ENCODE measurements around the gene WASHC3. TPM values are rescaled to one million over a fixed set of nuclear protein-coding genes. Genes with fewer than 3 reads are reported as not detected.

The WASHC3 gene
- total RNA-seq, 1 donor from 2014 or later, result 19.5 TPM

GRCh38 chr12:102050660-102051430 is 10.9 kb downstream of the WASHC3 start:
- no peak for TF ChIP-seq CTCF (conservative IDR thresholded peaks at IDR 0.05)
- no peak overlapping the region for H3K4me3 Mint-ChIP-seq
- H3K36me3 Mint-ChIP-seq (ENCODE audit: low read depth), result peaks cover 6% of the 10 kb centered on the region
- no peak overlapping the region for H3K27ac Mint-ChIP-seq (ENCODE audit: unreplicated experiment)
- no peak for DNase-seq (ENCODE audit: low read depth, low spot score)
- no peaks in the 10 kb centered on the region for H3K4me1 Mint-ChIP-seq
- H3K9me3 Mint-ChIP-seq, result no peaks in the 10 kb centered on the region
- H3K27me3 Mint-ChIP-seq (ENCODE audit: low read depth), result no peaks in the 10 kb centered on the region

DNA sequence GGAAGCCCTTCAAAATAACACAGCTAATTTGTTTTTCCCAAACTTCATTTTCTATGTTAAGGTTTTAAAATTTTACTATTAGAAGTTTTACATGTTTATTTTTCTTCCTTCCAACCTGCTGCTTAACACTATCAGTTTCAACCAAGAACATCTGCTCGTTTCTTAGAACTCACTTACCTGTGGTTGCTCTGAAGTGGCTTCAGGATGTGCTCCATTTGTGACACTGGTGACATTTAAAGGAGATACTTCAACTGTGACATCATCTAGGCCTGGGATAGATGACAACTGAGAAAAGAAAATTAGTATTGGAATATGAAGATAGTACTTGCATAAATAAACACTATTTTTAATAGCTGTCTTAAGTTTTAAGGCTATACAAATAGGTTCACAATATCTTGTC is 17.9 kb downstream of the WASHC3 start:
- Mint-ChIP-seq H3K27me3 (ENCODE audit: low read depth) (no peaks in the 10 kb centered on the region), H3K9me3 (no peaks in the 10 kb centered on the region), H3K36me3 (ENCODE audit: low read depth) (no peaks in the 10 kb centered on the region), H3K4me1 (no peaks in the 10 kb centered on the region), H3K4me3 (no peak overlapping the region), H3K27ac (ENCODE audit: unreplicated experiment) (no peak overlapping the region)
- TF ChIP-seq CTCF (conservative IDR thresholded peaks at IDR 0.05), result no peak
- no peak for DNase-seq (ENCODE audit: low read depth, low spot score)

GRCh38 chr12:102033991-102034745 is 27.6 kb downstream of the WASHC3 start:
- Mint-ChIP-seq H3K4me1 (no peaks in the 10 kb centered on the region), H3K27me3 (ENCODE audit: low read depth) (no peaks in the 10 kb centered on the region), H3K36me3 (ENCODE audit: low read depth) (no peaks in the 10 kb centered on the region), H3K4me3 (no peak overlapping the region), H3K9me3 (no peaks in the 10 kb centered on the region), H3K27ac (ENCODE audit: unreplicated experiment) (no peak overlapping the region)
- TF ChIP-seq CTCF (conservative IDR thresholded peaks at IDR 0.05), result no peak
- DNase-seq (ENCODE audit: low read depth, low spot score), result no peak

GRCh38 chr12:102031852-102032251 is 29.9 kb downstream of the WASHC3 start:
- H3K27ac Mint-ChIP-seq (ENCODE audit: unreplicated experiment), result no peak overlapping the region
- no peaks in the 10 kb centered on the region for H3K9me3 Mint-ChIP-seq
- no peaks in the 10 kb centered on the region for H3K36me3 Mint-ChIP-seq (ENCODE audit: low read depth)
- H3K4me3 Mint-ChIP-seq, result no peak overlapping the region
- no peak for TF ChIP-seq CTCF (conservative IDR thresholded peaks at IDR 0.05)
- no peaks in the 10 kb centered on the region for H3K4me1 Mint-ChIP-seq
- no peak for DNase-seq (ENCODE audit: low read depth, low spot score)
- no peaks in the 10 kb centered on the region for H3K27me3 Mint-ChIP-seq (ENCODE audit: low read depth)

DNA sequence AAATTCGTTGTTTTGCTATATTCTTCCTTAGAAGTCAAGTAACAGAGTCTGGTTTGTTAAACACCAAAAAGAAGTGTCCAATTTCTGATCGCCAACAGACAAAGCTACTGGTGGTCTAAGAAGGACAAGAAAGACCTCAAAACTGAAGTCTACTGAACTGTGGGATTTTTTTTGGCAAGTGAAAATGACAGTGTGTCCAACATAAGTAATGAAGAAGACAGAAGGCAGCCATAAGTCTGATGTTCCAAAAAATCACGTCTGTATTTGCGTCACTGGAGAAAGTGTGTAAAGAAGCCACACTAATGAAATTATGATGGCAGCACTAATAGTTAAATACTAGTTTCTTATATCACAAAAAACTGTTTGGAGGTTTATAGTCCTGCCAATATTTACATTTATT is 32.6 kb downstream of the WASHC3 start:
- no peak overlapping the region for H3K27ac Mint-ChIP-seq (ENCODE audit: unreplicated experiment)
- no peak overlapping the region for H3K4me3 Mint-ChIP-seq
- no peaks in the 10 kb centered on the region for H3K36me3 Mint-ChIP-seq (ENCODE audit: low read depth)
- TF ChIP-seq CTCF (conservative IDR thresholded peaks at IDR 0.05), result no peak
- H3K9me3 Mint-ChIP-seq, result no peaks in the 10 kb centered on the region
- H3K27me3 Mint-ChIP-seq (ENCODE audit: low read depth), result no peaks in the 10 kb centered on the region
- H3K4me1 Mint-ChIP-seq, result no peaks in the 10 kb centered on the region
- DNase-seq (ENCODE audit: low read depth, low spot score), result no peak
